GM10248 (cell line): Measurements from ENCODE around the gene PRR5L.

Source experiments
- CTCF ChIA-PET: fragments of 300-600 bp; sonication (Branson Sonifier 250); formaldehyde crosslinking; extraction: SDS; loops from one replicate; lab custom pipeline; 2021; ENCODE audit warnings: antibody characterized with exemption; lab: Yijun Ruan, JAX
- POLR2A ChIA-PET: fragments of 350-650 bp; sonication (Branson Sonifier 250); formaldehyde crosslinking; extraction: SDS; loops from one replicate; lab custom pipeline; 2020; ENCODE audit warnings: antibody characterized with exemption; lab: Yijun Ruan, JAX
- DNase-seq: peaks from one replicate; pipeline ENCODE4 v3.0.0; 2012; ENCODE audit errors: extremely low spot score
- TF ChIP-seq, protein P1 (sequence below): IDR thresholded peaks from 2 replicates; pipeline ENCODE4 v1.5.1; 2012; ENCODE audit warnings: mild to moderate bottlenecking, low read depth; ENCODE audit errors: extremely low read depth, missing control alignments, control extremely low read depth

Gene PRR5L

DNA sequence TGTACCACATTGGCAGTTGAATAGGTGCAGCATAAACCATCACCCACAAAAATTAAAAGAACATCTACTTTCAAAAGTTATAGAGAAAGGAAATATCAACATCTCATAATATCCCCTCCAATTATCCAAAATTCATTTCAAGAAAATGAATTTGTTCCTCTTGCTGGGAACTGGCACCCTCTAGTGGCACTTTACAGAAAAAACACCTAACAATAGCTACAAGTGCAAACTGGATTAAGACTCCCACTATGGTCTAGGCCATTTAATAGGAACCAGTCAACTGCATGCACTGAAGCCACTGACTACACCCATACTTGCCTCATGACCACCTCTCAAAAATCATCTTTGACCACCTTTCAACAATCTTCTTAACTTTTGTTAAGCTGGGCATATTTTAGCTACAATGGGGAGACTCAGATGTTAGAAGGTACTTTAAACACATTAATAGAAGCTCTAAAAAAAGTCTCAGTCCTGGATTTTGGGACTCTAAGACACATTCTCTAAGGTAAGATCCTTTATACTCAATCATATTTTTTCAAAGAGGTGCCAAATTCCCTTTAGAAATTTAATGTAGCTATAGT, 196.7 kb downstream of the PRR5L start:
- peak; percentile 45 for DNase-seq
- ChIA-PET CTCF (interaction anchor here (0.6 to 8.8 kb wide), 59 partner anchors 8 to 694 kb away, joined by 3 to 185 read pairs (median 4); partner anchors contain the start of genes COMMD9, PRR5L and TRAF6), POLR2A (no interaction called here)
- TF ChIP-seq, protein P1, sequence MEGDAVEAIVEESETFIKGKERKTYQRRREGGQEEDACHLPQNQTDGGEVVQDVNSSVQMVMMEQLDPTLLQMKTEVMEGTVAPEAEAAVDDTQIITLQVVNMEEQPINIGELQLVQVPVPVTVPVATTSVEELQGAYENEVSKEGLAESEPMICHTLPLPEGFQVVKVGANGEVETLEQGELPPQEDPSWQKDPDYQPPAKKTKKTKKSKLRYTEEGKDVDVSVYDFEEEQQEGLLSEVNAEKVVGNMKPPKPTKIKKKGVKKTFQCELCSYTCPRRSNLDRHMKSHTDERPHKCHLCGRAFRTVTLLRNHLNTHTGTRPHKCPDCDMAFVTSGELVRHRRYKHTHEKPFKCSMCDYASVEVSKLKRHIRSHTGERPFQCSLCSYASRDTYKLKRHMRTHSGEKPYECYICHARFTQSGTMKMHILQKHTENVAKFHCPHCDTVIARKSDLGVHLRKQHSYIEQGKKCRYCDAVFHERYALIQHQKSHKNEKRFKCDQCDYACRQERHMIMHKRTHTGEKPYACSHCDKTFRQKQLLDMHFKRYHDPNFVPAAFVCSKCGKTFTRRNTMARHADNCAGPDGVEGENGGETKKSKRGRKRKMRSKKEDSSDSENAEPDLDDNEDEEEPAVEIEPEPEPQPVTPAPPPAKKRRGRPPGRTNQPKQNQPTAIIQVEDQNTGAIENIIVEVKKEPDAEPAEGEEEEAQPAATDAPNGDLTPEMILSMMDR = peak; percentile 69

DNA sequence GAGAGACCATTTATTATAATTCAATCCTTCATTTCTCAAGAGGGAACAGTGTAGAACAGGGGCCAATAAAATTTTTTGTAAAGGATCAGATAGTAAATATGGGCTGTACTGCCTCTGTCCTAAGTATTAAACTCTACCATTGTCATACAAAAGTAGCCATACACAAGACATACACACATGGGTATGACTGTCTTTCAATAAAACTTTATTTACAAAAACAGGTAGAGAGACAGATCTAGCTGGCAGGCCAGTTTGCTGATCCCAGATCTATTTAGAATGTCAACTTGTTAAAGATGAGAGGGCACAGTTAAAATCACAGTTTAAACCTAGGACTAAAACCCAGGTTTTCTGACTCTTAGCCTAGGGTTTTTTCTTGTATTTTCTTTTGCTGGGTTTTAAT, 197.2 kb downstream of the PRR5L start:
- CTCF ChIA-PET = interaction anchor here (0.6 to 8.8 kb wide), 57 partner anchors 9 to 673 kb away, joined by 3 to 185 read pairs (median 4); partner anchors contain the start of genes COMMD9, PRR5L and TRAF6
- POLR2A ChIA-PET = no interaction called here
- TF ChIP-seq, protein P1 = no peak
- no peak for DNase-seq

DNA sequence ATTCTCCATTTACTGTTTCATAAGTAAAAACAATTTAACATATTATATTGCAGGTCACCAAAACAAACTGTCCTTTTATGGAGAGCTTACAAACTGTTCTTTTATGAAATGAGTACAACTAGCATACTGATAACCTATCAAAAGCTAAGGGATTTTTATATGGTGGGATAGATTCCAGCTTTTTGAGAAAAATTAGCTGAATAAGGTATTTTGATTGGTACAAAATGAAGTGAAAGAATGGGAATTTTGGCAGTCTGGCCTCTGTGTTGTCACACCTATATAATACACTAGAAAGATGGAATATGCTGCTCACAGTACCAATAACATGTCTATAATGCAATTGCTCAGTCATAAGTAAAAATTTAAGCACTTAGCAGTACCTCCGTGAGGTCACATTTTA, 202.6 kb downstream of the PRR5L start:
- TF ChIP-seq, protein P1 = no peak
- DNase-seq = no peak
- POLR2A ChIA-PET = no interaction called here
- CTCF ChIA-PET = interaction anchor here (1.2 to 5.1 kb wide), 6 partner anchors 10 to 249 kb away, joined by 3 to 33 read pairs (median 19); partner anchors contain the start of gene TRAF6

DNA sequence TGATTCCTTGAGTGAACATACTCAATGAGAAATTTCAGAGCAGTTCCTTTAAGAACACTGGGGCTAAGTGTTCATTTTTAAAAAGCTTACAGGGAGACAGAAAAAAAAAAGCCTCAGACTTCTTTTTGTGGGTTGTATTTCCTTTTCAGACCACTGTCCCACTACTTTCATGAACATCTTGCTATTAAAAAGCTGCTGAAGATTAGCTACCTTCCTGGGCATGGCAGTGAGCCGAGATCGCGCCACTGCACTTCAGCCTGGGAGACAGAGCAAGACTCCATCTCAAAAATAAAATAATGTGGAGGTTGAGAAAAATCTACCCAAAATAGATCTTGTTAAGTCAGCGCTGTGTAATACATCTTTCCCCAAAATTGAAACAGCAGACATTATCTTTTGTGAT, 203.2 kb downstream of the PRR5L start:
- DNase-seq = no peak
- POLR2A ChIA-PET = no interaction called here
- CTCF ChIA-PET = interaction anchor here (1.2 to 5.1 kb wide), 6 partner anchors 10 to 248 kb away, joined by 3 to 33 read pairs (median 19); partner anchors contain the start of gene TRAF6
- TF ChIP-seq, protein P1 = no peak

DNA sequence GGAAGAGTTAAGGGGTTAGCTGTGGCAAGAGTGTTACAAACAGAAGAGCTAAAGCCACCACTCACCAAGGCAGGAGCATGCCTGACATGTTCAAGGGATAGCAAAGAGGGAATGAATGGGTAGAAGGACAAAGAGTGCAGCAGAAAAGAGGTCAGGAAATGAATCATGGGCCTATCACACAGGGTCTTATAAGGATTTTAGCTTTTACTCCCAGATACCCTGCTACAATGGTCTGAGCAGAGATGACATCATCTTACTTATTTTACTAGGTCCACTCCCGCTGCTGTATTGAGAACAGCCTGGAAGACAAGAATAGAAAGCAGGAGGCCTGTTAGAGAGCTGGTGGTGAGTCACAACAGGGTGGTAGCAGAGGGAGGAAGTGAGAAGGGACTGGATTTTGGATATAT, 204.2 kb downstream of the PRR5L start:
- CTCF ChIA-PET = interaction anchor here (1.1 to 7.5 kb wide), 8 partner anchors 7 to 247 kb away, joined by 3 to 97 read pairs (median 19); partner anchors contain the start of gene TRAF6
- DNase-seq = peak; percentile 53
- TF ChIP-seq, protein P1 = no peak

DNA sequence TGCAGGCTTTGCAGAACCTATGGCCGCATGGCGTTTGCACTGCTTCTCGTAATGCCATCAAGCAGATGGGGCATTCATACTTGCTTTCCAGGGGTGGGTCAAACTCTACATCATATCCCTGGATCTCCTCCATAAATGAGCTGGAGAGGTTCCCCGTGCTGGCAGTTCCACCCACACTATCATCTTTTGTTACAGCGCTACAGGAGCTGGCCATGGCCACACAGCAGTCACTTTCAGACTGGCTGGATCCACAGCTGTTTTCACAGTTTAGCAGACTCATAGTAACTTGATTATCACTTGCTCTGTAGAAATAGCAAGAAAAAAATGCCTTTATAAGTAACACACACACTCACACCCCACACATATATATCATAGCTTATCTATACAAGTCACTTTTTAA, 205.1 kb downstream of the PRR5L start:
- no peak for DNase-seq
- ChIA-PET CTCF (interaction anchor here (1.3 to 7.5 kb wide), 10 partner anchors 8 to 246 kb away, joined by 3 to 97 read pairs (median 8); partner anchors contain the start of gene TRAF6), POLR2A (no interaction called here)

More for the DNA sequence above, 204.2 kb downstream of the PRR5L start:
- POLR2A ChIA-PET = no interaction called here

More for the DNA sequence above, 205.1 kb downstream of the PRR5L start:
- TF ChIP-seq, protein P1 = no peak
